H9 (cell line): ENCODE measurements around the gene OR12D2. TPM values are rescaled to one million over a fixed set of nuclear protein-coding genes. Genes with fewer than 3 reads are reported as not detected.

ENCODE experiments used
- DNase-seq: peaks from one replicate; pipeline ENCODE4 v3.0.0-alpha.2; 2017
- H2AFZ ChIP-seq: one replicate; pipeline ENCODE4 v1.6.1; 2013; ENCODE audit warnings: mild to moderate bottlenecking, low read length, control low read depth, moderate library complexity
- H2AK5ac ChIP-seq: 2 replicates; pipeline ENCODE4 v1.6.1; 2013; ENCODE audit warnings: low read length, control low read depth, mixed read lengths; ENCODE audit not compliant: insufficient read length
- H2BK120ac ChIP-seq: one replicate; pipeline ENCODE4 v1.6.1; 2013; ENCODE audit warnings: low read depth, mild to moderate bottlenecking, low read length, control low read depth, inconsistent platforms; ENCODE audit not compliant: poor library complexity, severe bottlenecking
- H2BK12ac ChIP-seq: 2 replicates; pipeline ENCODE4 v1.6.1; 2013; ENCODE audit warnings: low read length, control low read depth, mixed read lengths, low read depth; ENCODE audit not compliant: insufficient read length
- H2BK15ac ChIP-seq: 2 replicates; pipeline ENCODE4 v1.6.1; 2013; ENCODE audit warnings: low read depth, low read length, control low read depth
- H2BK20ac ChIP-seq: one replicate; pipeline ENCODE4 v1.6.1; 2013; ENCODE audit warnings: low read depth, mild to moderate bottlenecking, low read length, control low read depth, inconsistent platforms; ENCODE audit not compliant: poor library complexity, severe bottlenecking
- H2BK5ac ChIP-seq: 2 replicates; pipeline ENCODE4 v1.6.1; 2013; ENCODE audit warnings: low read length, control low read depth, mixed read lengths; ENCODE audit not compliant: insufficient read length
- H3K14ac ChIP-seq: 2 replicates; pipeline ENCODE4 v1.6.1; 2013; ENCODE audit warnings: low read length, control low read depth; ENCODE audit not compliant: insufficient read depth
- H3K18ac ChIP-seq: 2 replicates; pipeline ENCODE4 v1.6.1; 2013; ENCODE audit warnings: low read depth, mild to moderate bottlenecking, mixed read lengths, low read length, control low read depth; ENCODE audit not compliant: insufficient read length
- H3K23ac ChIP-seq: 2 replicates; pipeline ENCODE4 v1.6.1; 2013; ENCODE audit warnings: low read length, control low read depth, mixed read lengths, low read depth; ENCODE audit not compliant: insufficient read length
- H3K23me2 ChIP-seq: 2 replicates; pipeline ENCODE4 v1.6.1; 2013; ENCODE audit warnings: low read depth, mild to moderate bottlenecking, mixed read lengths, low read length, control low read depth; ENCODE audit not compliant: insufficient read length, poor library complexity, severe bottlenecking
- H3K27ac ChIP-seq: 2 replicates; pipeline ENCODE4 v1.5.1; 2013; ENCODE audit warnings: low read length, control low read depth, mixed read lengths, low read depth; ENCODE audit not compliant: insufficient read length
- H3K27me3 ChIP-seq: 2 replicates; pipeline ENCODE4 v1.6.1; 2013; ENCODE audit warnings: low read length, control low read depth, inconsistent platforms; ENCODE audit not compliant: insufficient read depth
- H3K4ac ChIP-seq: 2 replicates; pipeline ENCODE4 v1.6.1; 2013; ENCODE audit warnings: low read depth, mild to moderate bottlenecking, control low read depth, inconsistent platforms, low read length, moderate library complexity
- H3K4me1 ChIP-seq: 2 replicates; pipeline ENCODE4 v1.6.1; 2013; ENCODE audit warnings: low read length, control low read depth, inconsistent platforms; ENCODE audit not compliant: insufficient read depth
- H3K4me2 ChIP-seq: 2 replicates; pipeline ENCODE4 v1.6.1; 2013; ENCODE audit warnings: low read length, control low read depth, mixed read lengths; ENCODE audit not compliant: insufficient read length, insufficient read depth
- H3K56ac ChIP-seq: 2 replicates; pipeline ENCODE4 v1.6.1; 2013; ENCODE audit warnings: low read depth, mild to moderate bottlenecking, mixed read lengths, low read length, control low read depth; ENCODE audit not compliant: insufficient read length
- H3K79me1 ChIP-seq: 2 replicates; pipeline ENCODE4 v1.6.1; 2013; ENCODE audit warnings: low read depth, mild to moderate bottlenecking, moderate library complexity, low read length, control low read depth, inconsistent platforms; ENCODE audit not compliant: insufficient read depth, poor library complexity, severe bottlenecking
- H3K79me2 ChIP-seq: 2 replicates; pipeline ENCODE4 v1.6.1; 2013; ENCODE audit warnings: low read length, control low read depth, inconsistent platforms; ENCODE audit not compliant: insufficient read depth
- H3K9ac ChIP-seq: 2 replicates; pipeline ENCODE4 v1.6.1; 2013; ENCODE audit warnings: low read length, control low read depth, mixed read lengths; ENCODE audit not compliant: insufficient read length; ENCODE audit errors: extremely low read depth
- H3K9me3 ChIP-seq: one replicate; pipeline ENCODE4 v1.6.1; 2013; ENCODE audit warnings: low read depth, low read length, inconsistent platforms; ENCODE audit not compliant: control insufficient read depth
- H3T11ph ChIP-seq: one replicate; pipeline ENCODE4 v1.6.1; 2013; ENCODE audit warnings: mild to moderate bottlenecking, low read length, control low read depth, inconsistent platforms
- H4K20me1 ChIP-seq: one replicate; pipeline ENCODE4 v1.6.1; 2013; ENCODE audit not compliant: control insufficient read depth, insufficient read length, insufficient read depth
- H4K5ac ChIP-seq: 2 replicates; pipeline ENCODE4 v1.6.1; 2013; ENCODE audit warnings: low read depth, mild to moderate bottlenecking, mixed read lengths, low read length, control low read depth; ENCODE audit not compliant: insufficient read length
- H4K8ac ChIP-seq: replicated peaks from 2 replicates; pipeline ENCODE4 v1.6.1; 2013; ENCODE audit warnings: low read length, control low read depth, mixed read lengths, low read depth; ENCODE audit not compliant: insufficient read length
- H4K91ac ChIP-seq: 2 replicates; pipeline ENCODE4 v1.6.1; 2013; ENCODE audit warnings: low read depth, mild to moderate bottlenecking, moderate library complexity, mixed read lengths, low read length, control low read depth; ENCODE audit not compliant: insufficient read length
- H3K27ac Mint-ChIP-seq, 3 experiments: 2 replicates in 2 of 3; 3 replicates in 1 of 3; pipeline ENCODE4 v1.8.0; 2020 to 2021; ENCODE audit warnings: mixed read lengths in 3 of 3, mild to moderate bottlenecking in 1 of 3, moderate library complexity in 1 of 3
- H3K27me3 Mint-ChIP-seq: 2 replicates; pipeline ENCODE4 v1.8.0; 2021; ENCODE audit warnings: low read depth, mild to moderate bottlenecking, moderate library complexity, mixed read lengths
- H3K36me3 Mint-ChIP-seq, 3 experiments: 2 replicates in 2 of 3; 3 replicates in 1 of 3; pipeline ENCODE4 v1.8.0; 2020 to 2021; ENCODE audit warnings: low read depth in 3 of 3, mixed read lengths in 3 of 3; ENCODE audit not compliant: insufficient read depth in 1 of 3
- H3K4me1 Mint-ChIP-seq, 2 experiments: 2 replicates each; pipeline ENCODE4 v1.8.0; 2020; ENCODE audit warnings: mixed read lengths in 2 of 2
- H3K4me3 Mint-ChIP-seq, 2 experiments: 2 replicates in 1 of 2; 3 replicates in 1 of 2; pipeline ENCODE4 v1.8.0; 2020 to 2021; ENCODE audit warnings: mild to moderate bottlenecking in 2 of 2, mixed read lengths in 2 of 2, moderate library complexity in 1 of 2
- H3K9me3 Mint-ChIP-seq, 2 experiments: 2 replicates in 1 of 2; 3 replicates in 1 of 2; pipeline ENCODE4 v1.8.0; 2020; ENCODE audit warnings: mild to moderate bottlenecking in 2 of 2, mixed read lengths in 2 of 2, moderate library complexity in 1 of 2
- WGBS: extraction: QIAGEN DNeasy Blood & Tissue Kit; methylation state at CpG from one replicate; pipeline ENCODE4 v1.1.7; 2013; ENCODE audit warnings: missing lambda C conversion rate, low lambda C conversion rate, mixed read lengths; ENCODE audit not compliant: insufficient read length; ENCODE audit errors: extremely low coverage; 5-methylcytosine and 5-hydroxymethylcytosine counted together
- total RNA-seq: library from RNA; stranded (reverse); gene quantifications from 2 replicates; pipeline ENCODE4 v1.2.1, GENCODE V29; 2021
- TF ChIP-seq, protein P1 (sequence below): fragments of 200-600 bp; sonication (generic); conservative IDR thresholded peaks from 3 replicates; pipeline ENCODE4 v1.8.0; 2021; ENCODE audit warnings: antibody characterized with exemption, mild to moderate bottlenecking

The OR12D2 gene
- total RNA-seq, 1 experiment from 2014 or later: not detected

- H4K5ac ChIP-seq: no peak overlapping the region
- H3K79me1 ChIP-seq: no peaks in the 10 kb centered on the region
- H2BK5ac ChIP-seq: no peak overlapping the region
- H3K9me3 Mint-ChIP-seq: no peaks in the 10 kb centered on the region; a peak in 2 of 5 replicates
- H4K91ac ChIP-seq: no peak overlapping the region
- TF ChIP-seq, protein P1, sequence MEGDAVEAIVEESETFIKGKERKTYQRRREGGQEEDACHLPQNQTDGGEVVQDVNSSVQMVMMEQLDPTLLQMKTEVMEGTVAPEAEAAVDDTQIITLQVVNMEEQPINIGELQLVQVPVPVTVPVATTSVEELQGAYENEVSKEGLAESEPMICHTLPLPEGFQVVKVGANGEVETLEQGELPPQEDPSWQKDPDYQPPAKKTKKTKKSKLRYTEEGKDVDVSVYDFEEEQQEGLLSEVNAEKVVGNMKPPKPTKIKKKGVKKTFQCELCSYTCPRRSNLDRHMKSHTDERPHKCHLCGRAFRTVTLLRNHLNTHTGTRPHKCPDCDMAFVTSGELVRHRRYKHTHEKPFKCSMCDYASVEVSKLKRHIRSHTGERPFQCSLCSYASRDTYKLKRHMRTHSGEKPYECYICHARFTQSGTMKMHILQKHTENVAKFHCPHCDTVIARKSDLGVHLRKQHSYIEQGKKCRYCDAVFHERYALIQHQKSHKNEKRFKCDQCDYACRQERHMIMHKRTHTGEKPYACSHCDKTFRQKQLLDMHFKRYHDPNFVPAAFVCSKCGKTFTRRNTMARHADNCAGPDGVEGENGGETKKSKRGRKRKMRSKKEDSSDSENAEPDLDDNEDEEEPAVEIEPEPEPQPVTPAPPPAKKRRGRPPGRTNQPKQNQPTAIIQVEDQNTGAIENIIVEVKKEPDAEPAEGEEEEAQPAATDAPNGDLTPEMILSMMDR: no peak
- no peak overlapping the region for H3K56ac ChIP-seq
- no peak overlapping the region for H3K9ac ChIP-seq
- H3K4me1 Mint-ChIP-seq: peaks cover 12 to 13% of the 10 kb centered on the region in 2 experiments
- H3K18ac ChIP-seq: no peak overlapping the region
- DNase-seq: no peak
- H3K36me3 Mint-ChIP-seq: no peaks in the 10 kb centered on the region
- H2AFZ ChIP-seq: no peak overlapping the region
- H3K4me2 ChIP-seq: no peak overlapping the region
- no peaks in the 10 kb centered on the region for H3K9me3 ChIP-seq
- no peak overlapping the region; a peak in 1 of 7 replicates for H3K27ac Mint-ChIP-seq
- H4K20me1 ChIP-seq: no peaks in the 10 kb centered on the region
- H3K27me3 ChIP-seq: no peaks in the 10 kb centered on the region
- H2BK15ac ChIP-seq: no peak overlapping the region
- H3K23ac ChIP-seq: no peak overlapping the region
- H3K4me1 ChIP-seq: peaks cover 3% of the 10 kb centered on the region; the same call in 1 of the 2 replicates
- no peaks in the 10 kb centered on the region for H3K79me2 ChIP-seq
- no peak overlapping the region for H2BK120ac ChIP-seq
- no peak overlapping the region for H3K14ac ChIP-seq
- no peak overlapping the region for H2BK12ac ChIP-seq
- WGBS: no CpG with 5 or more reads among the region's 2 CpGs
- no peak overlapping the region for H2AK5ac ChIP-seq
- H3K27me3 Mint-ChIP-seq: no peaks in the 10 kb centered on the region
- H3K4ac ChIP-seq: no peak overlapping the region
- no peak overlapping the region for H3T11ph ChIP-seq
- H3K4me3 Mint-ChIP-seq: no peak overlapping the region
- H3K27ac ChIP-seq: no peak overlapping the region
- no peak overlapping the region for H2BK20ac ChIP-seq
- H4K8ac ChIP-seq: no peak overlapping the region
- no peaks in the 10 kb centered on the region for H3K23me2 ChIP-seq
These were observed 29.1 kb downstream of the OR12D2 start for GRCh38 chr6:29424575-29424974.
